ENCODE data around the gene FOXRED2. TPM values are rescaled to one million over a fixed set of nuclear protein-coding genes. Genes with fewer than 3 reads are reported as not detected.

FOXRED2 gene
- total and polyA plus RNA-seq, 2 of the 4 experiments (the other 2 are of a cell fraction): 1.6 to 4.0 TPM

GRCh38 chr22:36470162-36470993 is 36.5 kb downstream of the FOXRED2 start:
- 51% methylated on average over 2 of the region's 14 CpGs; no CpG with 5 or more reads in 1 of the 2 experiments for WGBS, 2 experiments (ENCODE audit: extremely low coverage in 2 of 2, insufficient read length in 1 of 2)
- TF ChIP-seq MAZ (IDR thresholded peaks at IDR 0.05; ENCODE audit: borderline replicate concordance, low read depth, low read length) (peak; percentile 24; the same call in 1 of the 2 replicates), RAD21 (IDR thresholded peaks at IDR 0.05; ENCODE audit: low read length) (peak; percentile 99), BHLHE40 (IDR thresholded peaks at IDR 0.05; ENCODE audit: low read depth, low read length) (no peak), CHD1 (IDR thresholded peaks at IDR 0.05; ENCODE audit: low read depth, low read length) (peak; percentile 44; the same call in 1 of the 2 replicates), CEBPB (IDR thresholded peaks at IDR 0.05; ENCODE audit: low read depth, low read length) (no peak), SMC3 (IDR thresholded peaks at IDR 0.05; ENCODE audit: low read depth, low read length) (peak; percentile 94), RCOR1 (IDR thresholded peaks at IDR 0.05; ENCODE audit: insufficient replicate concordance, low read length) (peak; percentile 59), CTCF (conservative IDR thresholded peaks at IDR 0.05; ENCODE audit: low read depth, low read length) (peak; percentile 95), FOS (IDR thresholded peaks at IDR 0.05; ENCODE audit: low read depth, low read length) (no peak), ELK1 (IDR thresholded peaks at IDR 0.05; ENCODE audit: borderline replicate concordance, low read depth, low read length) (no peak), MAFK (IDR thresholded peaks at IDR 0.05; ENCODE audit: low read depth, low read length) (no peak), NFE2L2 (IDR thresholded peaks at IDR 0.05; ENCODE audit: low read depth, low read length) (no peak), MXI1 (IDR thresholded peaks at IDR 0.05; ENCODE audit: borderline replicate concordance, low read depth, low read length) (peak; percentile 77; the same call in 1 of the 2 replicates)

More at GRCh38 chr22:36470162-36470993, 36.5 kb downstream of the FOXRED2 start:
- Histone ChIP-seq H2BK20ac (ENCODE audit: low read depth, low read length) (peak overlapping the region; percentile 100), H3K27ac (ENCODE audit: insufficient read depth, low read length) (peak overlapping the region; percentile 97), H2AK5ac (ENCODE audit: low read depth, low read length) (peak overlapping the region; percentile 100), H2BK120ac (ENCODE audit: low read depth, low read length) (peak overlapping the region; percentile 100), H3K9me3 (ENCODE audit: control insufficient read depth, insufficient read depth, low read length) (no peaks in the 10 kb centered on the region), H3K14ac (replicated peaks; ENCODE audit: low read depth, low read length) (peak overlapping the region; percentile 100), H3K18ac (ENCODE audit: low read depth, low read length) (peak overlapping the region; percentile 85), H3K9ac (ENCODE audit: low read depth, low read length) (peak overlapping the region; percentile 89), H4K8ac (ENCODE audit: low read depth in 2 of 2, low read length in 2 of 2) (peak overlapping the region; percentile 83 to 100), H4K91ac (ENCODE audit: insufficient read depth, low read depth, low read length) (peak overlapping the region; percentile 100), H4K5ac (ENCODE audit: low read depth, low read length) (peak overlapping the region; percentile 72), H3K4me1 (ENCODE audit: control insufficient read depth, insufficient read depth, low read length) (peaks cover 44% of the 10 kb centered on the region), H3K4ac (ENCODE audit: low read depth, low read length) (peak overlapping the region; percentile 100), H2BK5ac (ENCODE audit: low read depth, low read length, poor library complexity, severe bottlenecking) (peak overlapping the region; percentile 98), H2BK15ac (ENCODE audit: low read depth, low read length) (peak overlapping the region; percentile 100), H3K79me1 (ENCODE audit: low read depth in 1 of 2, low read length in 2 of 2) (peaks cover 30 to 75% of the 10 kb centered on the region in 2 experiments), H3K4me2 (ENCODE audit: low read depth, low read length) (peak overlapping the region; percentile 33; the same call in 1 of the 2 replicates), H2AFZ (replicated peaks; ENCODE audit: low read length, poor library complexity) (peak overlapping the region; percentile 77), H3K4me3 (ENCODE audit: insufficient read depth, low read depth, low read length) (no peak overlapping the region), H3K56ac (ENCODE audit: extremely low read depth, insufficient read depth, low read length) (peak overlapping the region; percentile 93), H4K20me1 (ENCODE audit: insufficient read depth, low read length) (peaks cover 19% of the 10 kb centered on the region), H3K23ac (ENCODE audit: low read depth, low read length) (peak overlapping the region; percentile 100), H3K9me1 (ENCODE audit: insufficient read depth, low read length) (peaks cover 35% of the 10 kb centered on the region), H3K27me3 (ENCODE audit: control insufficient read depth, insufficient read depth, low read length) (no peaks in the 10 kb centered on the region), H3K36me3 (ENCODE audit: control insufficient read depth, insufficient read depth, low read length) (peaks cover 20% of the 10 kb centered on the region), H2AK9ac (replicated peaks; ENCODE audit: low read depth, low read length, poor library complexity) (peak overlapping the region; percentile 99)
- CTCF ChIA-PET: interaction anchor here (0.6 to 3.8 kb wide), 13 partner anchors 16 to 174 kb away, joined by 3 to 17 read pairs (median 6); partner anchors contain the start of gene MYH9
- no TSS peak for BruUV-seq (replicated peaks)
- dilution Hi-C loops (cut with HindIII; ENCODE audit: low sequenced_read_pairs, unreplicated experiment) (no loop called here), intact Hi-C loops (cut with micrococcal nuclease) (loop anchor here (1.0 to 2.0 kb wide), 3 partner anchors 82 to 169 kb away; no protein-coding TSS in a partner anchor), in situ Hi-C loops (cut with MboI; ENCODE audit: low sequenced_read_pairs) (no loop called here)
- DNase-seq (peak; percentile 89), ATAC-seq (ENCODE audit: low read depth) (peak; percentile 42)
- POLR2A ChIA-PET (ENCODE audit: unreplicated experiment): interaction anchor here (0.5 to 4.9 kb wide), 7 partner anchors 83 to 185 kb away, joined by 3 to 30 read pairs (median 3); partner anchors contain the start of gene MYH9
